ENCODE measurements around the gene LMO3. TPM values are rescaled to one million over a fixed set of nuclear protein-coding genes. Genes with fewer than 3 reads are reported as not detected.

The LMO3 gene
- total and polyA plus RNA-seq, 2 of the 4 experiments (the other 2 are of a cell fraction) = 0.54 to 0.84 TPM

GRCh38 chr12:16506394-16506793, 99.6 kb downstream of the LMO3 start:
- ChIA-PET POLR2A (ENCODE audit: unreplicated experiment) (no interaction called here), CTCF (interaction anchor here (1.0 kb wide), 1 partner anchor 120 kb away, joined by 6 read pairs; no protein-coding TSS in a partner anchor)
- Histone ChIP-seq H4K91ac (ENCODE audit: insufficient read depth, low read depth, low read length) (no peak overlapping the region), H3K4me3 (ENCODE audit: insufficient read depth, low read depth, low read length) (no peak overlapping the region), H2BK5ac (ENCODE audit: low read depth, low read length, poor library complexity, severe bottlenecking) (no peak overlapping the region), H2AFZ (replicated peaks; ENCODE audit: low read length, poor library complexity) (no peak overlapping the region), H4K8ac (ENCODE audit: low read depth in 2 of 2, low read length in 2 of 2) (no peak overlapping the region), H2BK20ac (ENCODE audit: low read depth, low read length) (no peak overlapping the region), H3K79me1 (ENCODE audit: low read depth in 1 of 2, low read length in 2 of 2) (no peaks in the 10 kb centered on the region), H3K9ac (ENCODE audit: low read depth, low read length) (no peak overlapping the region), H3K18ac (ENCODE audit: low read depth, low read length) (no peak overlapping the region), H3K27me3 (ENCODE audit: control insufficient read depth, insufficient read depth, low read length) (no peaks in the 10 kb centered on the region), H3K9me3 (ENCODE audit: control insufficient read depth, insufficient read depth, low read length) (no peaks in the 10 kb centered on the region), H2AK5ac (ENCODE audit: low read depth, low read length) (no peak overlapping the region), H3K56ac (ENCODE audit: extremely low read depth, insufficient read depth, low read length) (no peak overlapping the region), H3K4me2 (ENCODE audit: low read depth, low read length) (no peak overlapping the region), H2BK15ac (ENCODE audit: low read depth, low read length) (no peak overlapping the region), H3K36me3 (ENCODE audit: control insufficient read depth, insufficient read depth, low read length) (no peaks in the 10 kb centered on the region), H3K4ac (ENCODE audit: low read depth, low read length) (no peak overlapping the region), H2BK120ac (ENCODE audit: low read depth, low read length) (no peak overlapping the region), H3K14ac (replicated peaks; ENCODE audit: low read depth, low read length) (no peak overlapping the region), H2AK9ac (replicated peaks; ENCODE audit: low read depth, low read length, poor library complexity) (no peak overlapping the region), H4K5ac (ENCODE audit: low read depth, low read length) (no peak overlapping the region), H3K9me1 (ENCODE audit: insufficient read depth, low read length) (no peaks in the 10 kb centered on the region), H3K23ac (ENCODE audit: low read depth, low read length) (no peak overlapping the region), H3K4me1 (ENCODE audit: control insufficient read depth, insufficient read depth, low read length) (no peaks in the 10 kb centered on the region), H3K27ac (ENCODE audit: insufficient read depth, low read length) (no peak overlapping the region), H4K20me1 (ENCODE audit: insufficient read depth, low read length) (no peaks in the 10 kb centered on the region)
- dilution Hi-C loops (cut with HindIII; ENCODE audit: low sequenced_read_pairs, unreplicated experiment) (no loop called here), in situ Hi-C loops (cut with MboI; ENCODE audit: low sequenced_read_pairs) (no loop called here), intact Hi-C loops (cut with micrococcal nuclease) (no loop called here)
- ATAC-seq (ENCODE audit: low read depth) (no peak), DNase-seq (no peak)
- BruUV-seq (replicated peaks) = no TSS peak
- no peak for TF ChIP-seq MAFK (IDR thresholded peaks at IDR 0.05; ENCODE audit: low read depth, low read length)
- no peak for TF ChIP-seq SMC3 (IDR thresholded peaks at IDR 0.05; ENCODE audit: low read depth, low read length)
- TF ChIP-seq RCOR1 (IDR thresholded peaks at IDR 0.05; ENCODE audit: insufficient replicate concordance, low read length) = no peak
